ENCODE measurements around the gene NPPA. TPM values are rescaled to one million over a fixed set of nuclear protein-coding genes. Genes with fewer than 3 reads are reported as not detected.

NPPA gene
- total RNA-seq, 4 donors from 2014 or later, result not detected

DNA sequence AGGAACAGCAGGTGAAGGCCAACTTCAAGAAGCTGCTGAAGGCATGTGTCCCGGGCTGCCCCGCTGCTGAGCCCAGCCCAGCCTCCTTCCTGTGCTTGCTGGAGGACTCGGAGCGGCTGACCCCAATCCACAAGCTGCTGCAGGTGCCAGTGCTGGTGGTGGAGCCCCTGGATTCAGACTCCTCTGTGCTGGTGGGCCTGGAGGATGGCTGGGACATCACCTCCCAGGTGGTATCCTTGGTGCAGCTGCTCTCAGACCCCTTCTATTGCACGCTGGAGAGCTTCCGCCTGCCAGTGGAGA is 31.3 kb upstream of the NPPA start:
- intact Hi-C loops (cut with DNase I; ENCODE audit: low total_unique reads), result no loop called here
- Histone ChIP-seq H3K27ac (no peak overlapping the region), H3K27me3 (no peaks in the 10 kb centered on the region)

GRCh38 chr1:11878081-11878890 is 30.7 kb upstream of the NPPA start:
- H3K27ac ChIP-seq, result no peak overlapping the region
- no peak for DNase-seq
- TF ChIP-seq, protein P1, sequence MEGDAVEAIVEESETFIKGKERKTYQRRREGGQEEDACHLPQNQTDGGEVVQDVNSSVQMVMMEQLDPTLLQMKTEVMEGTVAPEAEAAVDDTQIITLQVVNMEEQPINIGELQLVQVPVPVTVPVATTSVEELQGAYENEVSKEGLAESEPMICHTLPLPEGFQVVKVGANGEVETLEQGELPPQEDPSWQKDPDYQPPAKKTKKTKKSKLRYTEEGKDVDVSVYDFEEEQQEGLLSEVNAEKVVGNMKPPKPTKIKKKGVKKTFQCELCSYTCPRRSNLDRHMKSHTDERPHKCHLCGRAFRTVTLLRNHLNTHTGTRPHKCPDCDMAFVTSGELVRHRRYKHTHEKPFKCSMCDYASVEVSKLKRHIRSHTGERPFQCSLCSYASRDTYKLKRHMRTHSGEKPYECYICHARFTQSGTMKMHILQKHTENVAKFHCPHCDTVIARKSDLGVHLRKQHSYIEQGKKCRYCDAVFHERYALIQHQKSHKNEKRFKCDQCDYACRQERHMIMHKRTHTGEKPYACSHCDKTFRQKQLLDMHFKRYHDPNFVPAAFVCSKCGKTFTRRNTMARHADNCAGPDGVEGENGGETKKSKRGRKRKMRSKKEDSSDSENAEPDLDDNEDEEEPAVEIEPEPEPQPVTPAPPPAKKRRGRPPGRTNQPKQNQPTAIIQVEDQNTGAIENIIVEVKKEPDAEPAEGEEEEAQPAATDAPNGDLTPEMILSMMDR (IDR thresholded peaks at IDR 0.05), result no peak
- H3K27me3 ChIP-seq, result no peaks in the 10 kb centered on the region
- H3K9me3 ChIP-seq, result no peaks in the 10 kb centered on the region
- no peaks in the 10 kb centered on the region for H3K4me1 ChIP-seq
- H3K36me3 ChIP-seq, result no peaks in the 10 kb centered on the region
- intact Hi-C loops (cut with DNase I; ENCODE audit: low total_unique reads), result no loop called here
- H3K4me3 ChIP-seq, result no peak overlapping the region

More for the DNA sequence above, 31.3 kb upstream of the NPPA start:
- H3K4me1 ChIP-seq, result no peaks in the 10 kb centered on the region
- H3K36me3 ChIP-seq, result no peaks in the 10 kb centered on the region
- H3K4me3 ChIP-seq, result no peak overlapping the region
- TF ChIP-seq, protein P1 (IDR thresholded peaks at IDR 0.05), result no peak
- TF ChIP-seq POLR2A (IDR thresholded peaks at IDR 0.05), result no peak
- DNase-seq, result no peak
- no peaks in the 10 kb centered on the region for H3K9me3 ChIP-seq

- Histone ChIP-seq H3K9me3 (no peaks in the 10 kb centered on the region), H3K27ac (no peak overlapping the region), H3K4me1 (no peaks in the 10 kb centered on the region), H3K36me3 (no peaks in the 10 kb centered on the region), H3K4me3 (no peak overlapping the region), H3K27me3 (no peaks in the 10 kb centered on the region)
- intact Hi-C loops (cut with DNase I; ENCODE audit: low total_unique reads), result no loop called here
- TF ChIP-seq POLR2A (IDR thresholded peaks at IDR 0.05), result no peak
- TF ChIP-seq, protein P1 (IDR thresholded peaks at IDR 0.05), result no peak
- DNase-seq, result no peak
These were observed 29.5 kb upstream of the NPPA start for GRCh38 chr1:11877074-11877473.

DNA sequence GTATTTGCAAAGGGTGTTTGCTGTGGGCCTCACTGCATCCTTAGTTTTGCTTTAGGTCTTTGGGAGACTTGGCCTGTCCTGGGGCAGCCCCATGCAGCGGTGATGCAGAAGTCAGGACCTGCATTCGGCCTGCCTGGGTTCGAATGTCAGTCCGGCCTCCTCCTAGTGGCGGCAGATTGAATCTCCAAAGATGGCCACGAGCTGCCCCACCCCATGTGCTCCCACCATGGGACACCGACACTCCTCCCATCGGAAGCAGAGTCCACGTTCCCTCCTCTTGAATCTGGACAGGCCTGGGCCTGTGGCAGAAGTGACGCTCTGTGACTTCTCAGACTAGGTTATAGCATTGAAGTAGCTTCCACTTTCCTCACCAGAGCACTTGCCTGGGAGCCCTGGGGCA is 27.5 kb upstream of the NPPA start:
- Histone ChIP-seq H3K27ac (no peak overlapping the region), H3K4me1 (no peaks in the 10 kb centered on the region), H3K4me3 (no peak overlapping the region), H3K9me3 (no peaks in the 10 kb centered on the region), H3K36me3 (no peaks in the 10 kb centered on the region), H3K27me3 (no peaks in the 10 kb centered on the region)
- intact Hi-C loops (cut with DNase I; ENCODE audit: low total_unique reads), result no loop called here
- DNase-seq, result no peak
- TF ChIP-seq POLR2A (IDR thresholded peaks at IDR 0.05), result no peak
- TF ChIP-seq, protein P1 (IDR thresholded peaks at IDR 0.05), result no peak

- Histone ChIP-seq H3K9me3 (no peaks in the 10 kb centered on the region), H3K4me1 (no peaks in the 10 kb centered on the region), H3K27ac (no peak overlapping the region), H3K27me3 (no peaks in the 10 kb centered on the region), H3K36me3 (no peaks in the 10 kb centered on the region), H3K4me3 (no peak overlapping the region)
- intact Hi-C loops (cut with DNase I; ENCODE audit: low total_unique reads), result no loop called here
- DNase-seq, result no peak
- TF ChIP-seq POLR2A (IDR thresholded peaks at IDR 0.05), result no peak
- TF ChIP-seq, protein P1 (IDR thresholded peaks at IDR 0.05), result no peak
These were observed 27.0 kb upstream of the NPPA start for GRCh38 chr1:11874624-11875023.

Data from uterus (tissue), 4 donors.